ENCODE results near the gene SGF29. TPM values are rescaled to one million over a fixed set of nuclear protein-coding genes. Genes with fewer than 3 reads are reported as not detected.
"Not testable (repeated sequence)": the region's sequence is repeated elsewhere in the genome, so short reads cannot be mapped to it uniquely, and the experiment has no call there.

SGF29 gene
- total RNA-seq, 1 experiment from 2014 or later, result 22.3 TPM

- H3K27ac ChIP-seq (ENCODE audit: low read length); POLR2A ChIA-PET (ENCODE audit: unreplicated experiment); H3K9me2 ChIP-seq (replicated peaks; ENCODE audit: low read length); H3K36me3 ChIP-seq (ENCODE audit: low read depth, low read length); DNase-seq; H3K9ac ChIP-seq (ENCODE audit: low read length); BruUV-seq (replicated peaks); H4K20me1 ChIP-seq (ENCODE audit: low read length); H3K4me1 ChIP-seq (ENCODE audit: insufficient read depth, low read length); H2AFZ ChIP-seq (ENCODE audit: low read length); CTCF ChIA-PET; H3K27me3 ChIP-seq (ENCODE audit: low read length); intact Hi-C loops (cut with micrococcal nuclease); H3K4me3 ChIP-seq (ENCODE audit: low read length); H3K4me2 ChIP-seq (ENCODE audit: low read length); H3K79me2 ChIP-seq (ENCODE audit: low read length); H3F3A ChIP-seq (ENCODE audit: low read length, unreplicated experiment); H3K9me3 ChIP-seq (ENCODE audit: low read length): not testable (repeated sequence)
- peak; percentile 50 for ATAC-seq
These were observed 45.9 kb downstream of the SGF29 start for GRCh38 chr16:28599377-28600285.

- BruUV-seq (replicated peaks); H3K36me3 ChIP-seq (ENCODE audit: low read depth, low read length); DNase-seq; H3K4me3 ChIP-seq (ENCODE audit: low read length); ATAC-seq; H3K9me3 ChIP-seq (ENCODE audit: low read length); CTCF ChIA-PET; H4K20me1 ChIP-seq (ENCODE audit: low read length); H3K9me2 ChIP-seq (replicated peaks; ENCODE audit: low read length); H3K9ac ChIP-seq (ENCODE audit: low read length); H2AFZ ChIP-seq (ENCODE audit: low read length); H3K4me1 ChIP-seq (ENCODE audit: insufficient read depth, low read length); H3F3A ChIP-seq (ENCODE audit: low read length, unreplicated experiment); H3K79me2 ChIP-seq (ENCODE audit: low read length); H3K27me3 ChIP-seq (ENCODE audit: low read length); H3K27ac ChIP-seq (ENCODE audit: low read length); H3K4me2 ChIP-seq (ENCODE audit: low read length); intact Hi-C loops (cut with micrococcal nuclease); POLR2A ChIA-PET (ENCODE audit: unreplicated experiment): not testable (repeated sequence)
These were observed 47.2 kb downstream of the SGF29 start for GRCh38 chr16:28600965-28601364.

GRCh38 chr16:28601589-28601988 lies 47.9 kb downstream of the SGF29 start:
- BruUV-seq (replicated peaks); H3K4me2 ChIP-seq (ENCODE audit: low read length); H3K4me1 ChIP-seq (ENCODE audit: insufficient read depth, low read length); H3K9me2 ChIP-seq (replicated peaks; ENCODE audit: low read length); ATAC-seq; H3K36me3 ChIP-seq (ENCODE audit: low read depth, low read length); H3K4me3 ChIP-seq (ENCODE audit: low read length); H3K9ac ChIP-seq (ENCODE audit: low read length); DNase-seq; H3K9me3 ChIP-seq (ENCODE audit: low read length); intact Hi-C loops (cut with micrococcal nuclease); H3K27ac ChIP-seq (ENCODE audit: low read length); POLR2A ChIA-PET (ENCODE audit: unreplicated experiment); CTCF ChIA-PET; H3F3A ChIP-seq (ENCODE audit: low read length, unreplicated experiment); H3K27me3 ChIP-seq (ENCODE audit: low read length); H2AFZ ChIP-seq (ENCODE audit: low read length); H3K79me2 ChIP-seq (ENCODE audit: low read length); H4K20me1 ChIP-seq (ENCODE audit: low read length): not testable (repeated sequence)

- H3K4me1 ChIP-seq (ENCODE audit: insufficient read depth, low read length); H3K9ac ChIP-seq (ENCODE audit: low read length); intact Hi-C loops (cut with micrococcal nuclease); POLR2A ChIA-PET (ENCODE audit: unreplicated experiment); DNase-seq; H3K27me3 ChIP-seq (ENCODE audit: low read length); H3K27ac ChIP-seq (ENCODE audit: low read length); ATAC-seq; H3K9me3 ChIP-seq (ENCODE audit: low read length); BruUV-seq (replicated peaks); H3F3A ChIP-seq (ENCODE audit: low read length, unreplicated experiment); H3K4me2 ChIP-seq (ENCODE audit: low read length); H3K4me3 ChIP-seq (ENCODE audit: low read length); H3K9me2 ChIP-seq (replicated peaks; ENCODE audit: low read length); H2AFZ ChIP-seq (ENCODE audit: low read length); CTCF ChIA-PET; H3K79me2 ChIP-seq (ENCODE audit: low read length); H3K36me3 ChIP-seq (ENCODE audit: low read depth, low read length); H4K20me1 ChIP-seq (ENCODE audit: low read length): not testable (repeated sequence)
These were observed 48.3 kb downstream of the SGF29 start for GRCh38 chr16:28602062-28602461.
